ENCODE data around the gene CYB561D1.

Gene CYB561D1

DNA sequence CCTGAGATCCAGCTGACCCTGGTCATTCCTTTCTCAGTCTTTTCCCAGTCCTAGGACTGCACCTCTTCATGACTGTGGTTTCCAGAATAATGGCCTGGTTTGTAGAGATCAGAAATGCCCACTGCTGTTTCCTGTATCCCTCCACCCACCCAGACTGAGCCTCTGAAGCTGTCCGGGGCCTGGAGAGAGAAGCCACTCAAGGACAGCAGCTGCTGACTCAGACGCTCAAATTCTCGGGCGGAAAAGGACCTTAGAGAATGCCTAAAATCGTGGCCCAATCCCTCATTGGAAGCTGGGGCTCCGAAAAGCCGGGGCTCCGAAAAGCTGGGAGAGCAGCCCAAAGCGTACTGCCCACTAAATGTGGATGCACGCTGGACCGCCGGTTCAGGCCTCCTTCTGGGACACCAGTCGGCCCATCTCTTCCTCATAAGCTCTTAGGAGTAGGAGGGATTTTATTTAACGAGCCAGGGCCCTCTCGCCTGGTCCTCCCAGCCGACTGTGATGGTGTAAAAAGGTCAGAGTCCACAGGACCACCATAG, 38.0 kb downstream of the CYB561D1 start:
- no peak for DNase-seq

DNA sequence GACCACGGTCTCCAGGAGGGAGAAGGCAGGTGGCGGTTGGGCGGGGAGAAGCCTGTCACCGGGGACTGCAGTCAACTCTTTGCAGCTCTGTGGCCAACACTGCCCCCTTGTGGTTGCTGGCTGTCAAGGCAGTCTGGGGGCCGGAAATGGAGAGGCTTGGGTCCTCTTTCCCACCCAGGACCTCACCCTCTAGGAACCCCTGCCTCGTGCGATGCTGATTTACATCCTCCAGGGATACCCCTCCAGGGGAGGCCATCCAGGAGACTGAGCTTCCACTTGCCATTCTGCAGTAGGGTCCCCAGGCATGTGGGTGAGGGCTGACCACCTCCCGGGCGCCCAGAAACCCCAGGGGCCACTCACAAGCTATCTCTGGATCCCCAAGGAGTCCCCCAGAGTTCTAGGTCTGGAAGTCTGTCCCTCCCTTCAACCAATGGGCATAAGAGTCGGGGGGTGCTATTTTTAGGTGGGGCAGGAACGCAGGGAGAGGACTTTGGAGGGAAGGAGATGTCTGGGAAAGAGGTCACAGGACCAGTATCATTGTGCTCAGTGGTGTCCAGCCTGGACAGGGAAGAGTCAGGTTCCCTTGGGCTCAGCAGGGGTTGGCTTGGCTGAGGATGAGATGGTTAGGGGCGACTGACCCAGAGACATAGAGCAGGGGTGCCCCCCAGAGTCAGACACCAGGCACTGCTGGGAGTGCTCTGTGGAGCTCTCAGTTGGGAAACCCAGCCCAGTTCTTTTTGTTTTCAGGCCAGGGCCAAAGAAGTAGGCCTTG, 38.7 kb downstream of the CYB561D1 start:
- peak; percentile 63 for DNase-seq

DNA sequence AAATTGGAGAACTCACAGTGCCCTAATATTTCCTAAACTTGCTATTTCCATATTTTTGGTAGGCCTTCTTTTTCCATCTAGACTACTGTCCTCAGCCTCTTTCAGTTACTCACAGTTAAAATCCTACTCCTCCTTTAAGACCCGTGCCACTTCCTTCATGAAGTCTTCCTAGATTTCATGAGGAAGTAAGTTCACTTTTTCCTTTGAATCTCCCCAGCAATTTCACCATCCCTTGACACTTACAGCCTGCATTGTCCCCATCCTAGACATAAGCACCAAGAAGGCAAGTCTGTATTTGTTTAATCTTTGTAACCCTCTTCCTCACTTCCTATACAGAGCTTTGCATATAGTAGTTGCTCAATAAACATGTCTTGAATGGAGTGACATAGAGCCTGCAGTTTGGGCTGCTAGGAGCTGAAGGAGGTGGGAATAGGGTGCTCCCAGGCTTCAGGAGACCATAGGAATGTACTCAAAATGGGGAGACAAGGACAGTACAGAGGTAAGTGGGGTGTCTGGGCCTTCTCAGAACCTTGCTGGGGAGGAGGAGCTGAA, 40.5 kb downstream of the CYB561D1 start:
- DNase-seq = no peak

DNA sequence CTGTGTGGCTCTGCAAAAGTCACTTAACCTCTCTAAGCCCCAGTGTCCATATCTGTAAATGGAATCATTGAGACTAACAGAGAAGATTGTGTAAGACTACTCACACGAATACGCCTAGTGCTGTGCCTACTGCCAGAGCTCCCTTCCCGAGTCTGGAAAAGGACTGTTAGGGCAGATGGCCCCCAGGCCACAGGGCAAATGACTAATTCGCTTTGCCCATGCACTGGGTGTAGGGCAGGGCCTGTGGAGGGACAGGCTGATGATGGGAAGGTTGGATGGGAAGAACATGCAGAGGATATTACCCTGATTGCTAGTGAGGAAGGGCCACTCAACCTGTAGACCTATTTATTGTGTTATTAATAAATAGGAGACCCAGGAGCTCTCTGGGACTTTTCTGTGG, 41.6 kb downstream of the CYB561D1 start:
- no peak for DNase-seq

DNA sequence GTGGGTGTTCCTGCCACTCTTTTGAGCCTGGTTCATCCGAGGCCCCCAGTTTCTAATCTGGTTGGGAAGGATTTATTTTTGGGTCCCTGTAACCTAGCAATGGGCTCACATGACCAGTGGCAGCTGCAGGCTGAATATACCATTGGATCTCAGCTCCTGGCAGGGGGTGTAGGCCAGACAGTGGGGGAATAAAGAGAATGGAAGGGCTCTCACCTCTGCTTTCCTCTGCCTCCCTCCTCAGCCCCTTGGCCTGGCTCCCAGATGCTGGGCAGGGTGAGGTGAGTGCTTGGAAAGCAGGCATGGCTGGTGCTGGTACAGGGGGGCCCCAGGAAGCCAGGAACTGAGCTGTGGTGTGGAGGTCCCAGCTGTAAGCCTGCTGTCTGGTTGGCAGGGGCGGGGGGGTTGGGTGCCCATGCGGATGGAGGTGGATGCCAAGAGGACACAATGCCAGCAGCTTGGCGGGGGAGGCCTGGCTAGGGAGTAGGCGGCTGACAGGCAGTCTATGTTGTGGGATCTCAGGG, 42.1 kb downstream of the CYB561D1 start:
- no peak for DNase-seq

DNA sequence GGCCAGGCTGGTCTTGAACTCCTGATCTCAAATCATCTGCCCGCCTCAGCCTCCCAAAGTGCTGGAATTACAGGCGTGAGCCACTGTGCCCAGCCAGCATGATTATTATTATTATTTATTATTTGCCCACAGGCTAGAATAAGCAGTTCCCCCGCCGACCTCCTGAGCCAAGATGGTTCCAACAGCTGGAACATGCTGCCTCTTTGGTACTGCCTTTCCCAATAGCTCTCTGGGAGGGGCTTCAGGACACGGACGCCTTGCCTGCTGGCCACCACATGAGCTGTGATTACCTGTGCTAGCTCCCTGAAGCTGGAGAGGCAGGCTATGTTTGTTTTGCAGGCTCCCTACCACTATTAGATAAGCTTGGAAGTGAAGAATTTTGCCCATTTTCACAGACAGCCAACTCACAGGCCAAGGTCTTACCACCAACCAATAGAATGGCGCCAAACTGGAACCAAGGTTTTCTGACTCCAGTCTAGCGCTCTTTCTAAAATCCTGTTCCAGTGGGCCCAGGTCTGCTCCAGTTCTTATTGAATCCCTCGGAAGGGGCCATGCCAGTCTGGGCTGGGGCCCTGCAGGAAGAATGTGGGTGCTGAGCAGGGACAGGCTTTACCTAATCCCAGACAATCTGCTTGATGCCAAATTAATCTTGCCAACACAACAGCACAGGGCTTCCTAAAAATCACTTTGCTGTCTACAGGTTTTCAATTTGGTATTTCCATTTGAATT, 43.7 kb downstream of the CYB561D1 start:
- no peak for DNase-seq

DNA sequence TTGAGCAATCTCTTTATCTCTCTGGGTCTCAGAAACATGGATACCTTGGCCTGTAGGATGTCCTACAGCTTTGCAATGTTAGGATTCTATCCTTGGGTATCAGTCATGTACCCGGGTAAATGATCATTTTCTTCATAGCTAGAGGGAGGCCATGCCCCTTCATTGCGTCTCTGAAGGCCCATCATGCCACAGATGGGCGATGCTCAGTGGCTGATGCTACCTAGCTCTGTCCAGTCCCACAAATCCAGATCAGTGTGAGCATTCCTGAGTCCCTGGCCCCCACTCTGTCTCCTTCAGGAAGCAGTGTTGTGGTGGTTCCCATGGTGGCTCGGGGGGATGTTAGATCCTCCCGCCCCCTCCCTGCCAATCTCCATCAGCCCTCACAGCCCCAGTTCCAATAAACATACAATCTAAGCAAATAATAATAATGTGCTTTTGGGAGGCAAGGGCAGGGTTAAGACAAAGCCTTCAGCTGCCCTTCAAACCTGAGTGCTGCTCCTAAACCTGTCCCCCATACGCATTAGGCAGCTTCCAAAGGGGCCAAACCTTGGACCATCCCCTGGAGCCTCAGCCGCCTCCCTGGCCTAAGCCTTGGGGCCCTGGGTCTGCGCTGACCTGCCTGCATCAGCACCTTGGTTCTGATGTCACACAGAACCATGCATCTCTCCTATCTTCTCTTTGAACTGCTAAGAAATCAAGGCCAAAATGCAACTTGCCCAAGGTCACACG, 45.1 kb downstream of the CYB561D1 start:
- no peak for DNase-seq

DNA sequence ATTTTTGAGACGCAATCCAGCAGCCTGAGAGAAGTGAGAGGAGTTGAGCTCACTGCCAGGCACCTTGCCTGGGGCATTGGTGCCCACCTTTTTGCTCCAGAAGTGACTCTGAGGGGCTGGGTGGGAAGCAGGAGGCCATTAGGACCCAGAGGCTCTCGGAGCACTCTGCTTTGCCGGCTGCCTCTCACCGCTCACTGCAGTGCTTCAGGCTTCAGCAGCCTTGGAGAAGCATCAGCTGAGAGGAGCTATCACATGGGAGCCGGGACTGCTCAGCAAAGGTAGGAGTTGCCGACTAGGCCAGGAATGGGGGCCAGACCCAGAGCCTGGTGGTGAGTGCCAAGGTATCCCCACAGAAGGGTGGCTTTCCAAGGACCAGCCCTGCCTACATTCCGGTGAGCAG, 45.8 kb downstream of the CYB561D1 start, which contains the start of gene GPR61:
GPR61 (plus strand) TSS at position 197 of the 400 bp plus-strand sequence. CDS start 3,151 bp downstream, outside the sequence.
- no peak for DNase-seq

DNA sequence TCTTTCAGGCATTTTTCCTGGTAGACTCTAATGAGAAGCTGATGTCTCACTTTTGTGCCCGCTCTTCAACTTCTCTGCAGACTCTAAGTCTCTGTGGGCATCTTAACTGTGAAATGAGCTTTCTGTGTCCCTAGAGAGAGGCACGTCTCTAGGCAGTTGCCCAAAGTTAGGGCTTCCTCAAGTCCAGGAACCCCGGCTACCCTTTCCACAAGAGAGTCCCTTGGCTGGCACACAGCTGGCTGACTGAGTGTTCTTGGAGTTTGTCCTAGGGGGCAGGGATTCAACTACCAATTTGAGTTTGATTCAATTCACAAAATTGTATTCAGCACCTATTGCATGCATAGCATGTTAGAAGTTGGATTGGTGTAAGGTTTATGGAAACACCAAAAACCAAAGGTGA, 47.2 kb downstream of the CYB561D1 start:
- DNase-seq = no peak

DNA sequence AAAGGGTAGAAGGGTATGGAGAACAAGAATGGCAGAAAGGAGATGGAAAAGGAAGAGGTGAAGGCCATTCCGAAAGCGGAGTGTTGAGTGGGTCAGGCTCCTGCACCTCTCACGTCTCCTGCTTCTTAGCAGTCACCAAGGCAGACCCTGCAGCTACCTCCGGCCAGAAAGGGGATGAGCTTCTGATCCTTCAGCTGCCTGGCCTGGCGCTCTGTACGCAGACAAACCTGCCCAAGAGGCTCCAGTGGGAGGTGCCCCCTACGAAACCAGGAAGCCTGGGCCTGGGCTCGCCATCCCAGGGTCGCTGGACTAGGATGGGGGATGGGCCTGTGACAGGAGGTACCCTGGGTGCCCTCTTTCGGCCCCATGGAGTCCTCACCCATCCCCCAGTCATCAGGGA, 48.8 kb downstream of the CYB561D1 start:
- DNase-seq = no peak

DNA sequence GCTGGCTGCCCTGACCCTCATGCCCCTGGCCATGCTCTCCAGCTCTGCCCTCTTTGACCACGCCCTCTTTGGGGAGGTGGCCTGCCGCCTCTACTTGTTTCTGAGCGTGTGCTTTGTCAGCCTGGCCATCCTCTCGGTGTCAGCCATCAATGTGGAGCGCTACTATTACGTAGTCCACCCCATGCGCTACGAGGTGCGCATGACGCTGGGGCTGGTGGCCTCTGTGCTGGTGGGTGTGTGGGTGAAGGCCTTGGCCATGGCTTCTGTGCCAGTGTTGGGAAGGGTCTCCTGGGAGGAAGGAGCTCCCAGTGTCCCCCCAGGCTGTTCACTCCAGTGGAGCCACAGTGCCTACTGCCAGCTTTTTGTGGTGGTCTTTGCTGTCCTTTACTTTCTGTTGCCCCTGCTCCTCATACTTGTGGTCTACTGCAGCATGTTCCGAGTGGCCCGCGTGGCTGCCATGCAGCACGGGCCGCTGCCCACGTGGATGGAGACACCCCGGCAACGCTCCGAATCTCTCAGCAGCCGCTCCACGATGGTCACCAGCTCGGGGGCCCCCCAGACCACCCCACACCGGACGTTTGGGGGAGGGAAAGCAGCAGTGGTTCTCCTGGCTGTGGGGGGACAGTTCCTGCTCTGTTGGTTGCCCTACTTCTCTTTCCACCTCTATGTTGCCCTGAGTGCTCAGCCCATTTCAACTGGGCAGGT, 49.5 kb downstream of the CYB561D1 start:
- no peak for DNase-seq

DNA sequence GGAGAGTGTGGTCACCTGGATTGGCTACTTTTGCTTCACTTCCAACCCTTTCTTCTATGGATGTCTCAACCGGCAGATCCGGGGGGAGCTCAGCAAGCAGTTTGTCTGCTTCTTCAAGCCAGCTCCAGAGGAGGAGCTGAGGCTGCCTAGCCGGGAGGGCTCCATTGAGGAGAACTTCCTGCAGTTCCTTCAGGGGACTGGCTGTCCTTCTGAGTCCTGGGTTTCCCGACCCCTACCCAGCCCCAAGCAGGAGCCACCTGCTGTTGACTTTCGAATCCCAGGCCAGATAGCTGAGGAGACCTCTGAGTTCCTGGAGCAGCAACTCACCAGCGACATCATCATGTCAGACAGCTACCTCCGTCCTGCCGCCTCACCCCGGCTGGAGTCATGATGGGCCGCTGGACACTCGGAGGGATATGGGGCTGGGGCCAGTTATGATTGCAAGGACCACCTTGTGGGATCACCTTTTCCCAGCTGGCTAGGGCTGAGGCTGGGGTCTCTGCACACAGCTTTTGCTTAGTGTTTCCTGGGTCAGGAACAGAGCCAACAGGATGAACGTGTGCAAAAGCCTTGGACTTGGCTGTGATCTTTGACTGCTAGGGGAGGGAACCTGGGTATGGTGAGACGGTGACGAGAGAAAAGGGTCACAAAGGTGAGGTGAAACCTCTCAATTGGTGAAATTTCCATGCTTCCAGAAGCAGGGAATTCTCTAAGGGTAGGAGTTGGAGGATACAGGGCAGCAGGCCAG, 50.3 kb downstream of the CYB561D1 start:
- no peak for DNase-seq

DNA sequence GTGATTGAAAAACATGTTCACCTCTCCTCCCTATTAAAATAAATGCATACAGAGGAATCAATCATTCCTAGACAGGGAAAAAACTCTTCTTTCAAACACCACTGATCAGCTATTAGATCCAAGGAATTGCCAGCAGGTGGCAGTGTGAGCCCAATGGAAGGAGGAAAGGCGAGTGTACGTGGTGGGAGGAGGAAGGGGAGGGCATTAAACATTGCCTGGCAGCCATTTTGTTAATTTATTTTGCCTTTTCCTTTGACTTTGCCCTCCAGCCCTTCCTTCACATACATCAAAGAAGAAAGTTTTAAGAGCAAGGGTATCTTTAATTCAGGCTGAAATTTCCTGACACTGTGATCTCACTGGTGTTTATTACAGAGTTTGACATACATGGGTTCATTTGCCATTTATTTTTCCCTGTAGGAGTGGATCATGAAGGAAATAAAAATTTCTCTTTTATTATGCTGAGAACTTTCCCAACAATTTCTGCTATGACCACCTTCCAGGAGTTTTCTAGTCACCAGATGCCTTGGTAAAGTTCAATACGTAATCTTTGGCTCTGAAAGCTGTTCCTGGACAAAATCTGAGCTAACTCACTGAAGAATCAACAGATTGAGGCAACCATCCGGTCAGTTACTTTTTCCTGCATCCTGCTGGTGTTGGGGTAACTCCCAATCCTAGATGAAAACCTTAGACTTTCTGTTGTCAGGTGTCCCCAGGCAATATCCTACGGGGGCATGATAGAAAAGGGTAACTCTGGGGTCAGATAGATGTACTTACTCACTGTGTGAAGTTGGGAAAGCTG, 52.6 kb downstream of the CYB561D1 start:
- DNase-seq = peak; percentile 66

DNA sequence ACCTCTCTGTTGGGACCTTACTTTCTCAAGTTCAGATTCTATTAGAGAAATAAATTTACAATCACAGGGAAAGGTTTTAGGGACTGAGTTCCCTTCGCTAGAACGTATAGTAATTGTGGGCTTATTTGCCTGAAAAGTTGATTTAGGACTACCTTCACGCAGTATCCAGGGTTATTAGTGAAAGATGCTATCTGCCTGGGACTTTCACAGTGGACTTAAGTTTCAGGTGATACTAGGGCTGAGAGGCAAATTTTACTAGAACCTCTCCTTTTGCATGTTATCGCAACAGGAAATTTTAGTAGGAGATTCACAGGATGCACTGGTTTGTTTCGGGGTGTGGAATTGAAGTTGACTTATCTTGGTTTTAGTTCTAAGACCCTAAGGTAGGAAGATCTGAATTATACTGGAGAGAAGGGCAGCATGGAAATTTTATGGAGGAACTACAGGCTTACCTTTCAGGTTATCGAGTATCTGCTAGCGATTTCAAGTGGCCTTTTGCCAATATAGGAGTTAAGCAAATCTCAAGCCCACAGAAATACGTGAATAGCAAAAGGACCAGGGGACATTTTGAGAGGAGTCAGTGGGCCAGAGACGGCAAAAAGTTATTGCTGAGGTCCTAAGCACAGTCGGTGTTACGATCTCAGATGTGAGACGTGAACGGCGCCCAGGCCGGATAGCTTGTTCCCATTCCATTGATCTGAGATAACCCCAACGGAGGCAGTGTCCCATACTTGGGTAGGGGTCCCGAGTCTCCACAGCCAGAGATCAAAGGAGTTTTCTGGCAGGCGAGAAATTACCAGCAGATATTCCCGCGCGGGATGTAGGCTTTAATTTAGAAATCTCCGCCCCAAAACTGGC, 53.8 kb downstream of the CYB561D1 start:
- DNase-seq = no peak

DNA sequence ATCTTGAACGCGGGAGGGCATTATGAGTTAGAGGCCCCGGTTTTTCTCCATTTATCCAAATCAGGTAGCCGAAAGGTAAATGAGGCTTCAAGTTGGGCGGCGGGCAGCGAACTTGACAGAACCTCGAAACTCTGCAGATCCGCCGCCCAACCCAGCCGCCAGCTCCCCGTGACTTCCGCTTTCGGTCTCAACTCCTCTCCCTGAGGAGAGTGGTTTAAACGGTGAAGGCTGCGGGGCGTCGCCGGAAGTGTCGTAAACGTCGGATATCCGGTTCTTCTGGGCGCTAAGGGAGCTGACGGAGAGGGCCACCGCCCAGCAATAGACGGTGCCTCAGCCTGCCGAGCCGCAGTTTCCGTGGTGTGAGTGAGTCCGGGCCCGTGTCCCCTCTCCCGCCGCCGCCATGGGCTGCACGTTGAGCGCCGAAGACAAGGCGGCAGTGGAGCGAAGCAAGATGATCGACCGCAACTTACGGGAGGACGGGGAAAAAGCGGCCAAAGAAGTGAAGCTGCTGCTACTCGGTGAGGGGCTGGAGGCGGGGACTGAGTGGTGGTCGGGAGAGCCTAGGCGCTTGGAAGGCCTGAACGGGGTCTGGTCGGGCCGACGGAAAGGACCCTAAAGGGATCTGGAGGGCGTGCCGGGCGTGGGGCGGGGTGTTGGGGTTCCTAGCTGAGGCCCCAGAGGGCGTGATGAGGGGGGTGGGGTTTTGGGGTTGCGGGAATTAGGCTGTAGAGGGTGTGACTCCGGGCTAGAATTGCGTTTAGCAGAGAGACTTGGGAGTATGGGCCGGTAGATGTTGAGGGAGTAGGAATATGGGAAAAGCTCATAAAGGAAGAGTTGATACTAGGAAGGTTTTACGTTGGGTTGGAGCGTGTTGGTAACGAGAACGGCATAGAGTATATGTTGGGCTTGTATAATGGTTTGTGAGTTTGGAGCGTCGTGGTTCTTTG, 54.7 kb downstream of the CYB561D1 start, which contains the start of gene GNAI3:
GNAI3 (plus strand) TSS at position 295 of the 947 bp plus-strand sequence; CDS start at position 401, 106 bp downstream.
- DNase-seq = peak; percentile 90
